ENCODE results near the gene FBXW12.
A peak's percentile ranks its signal among the peaks of the same experiment; 100 is the strongest.

Gene FBXW12

GRCh38 chr3:48435223-48435595, 63.2 kb downstream of the FBXW12 start:
- no peak for DNase-seq (ENCODE audit: low read depth, low spot score)

- DNase-seq (ENCODE audit: low read depth, low spot score) = peak; percentile 82
Measured at GRCh38 chr3:48435774-48436476, 63.9 kb downstream of the FBXW12 start.

DNA sequence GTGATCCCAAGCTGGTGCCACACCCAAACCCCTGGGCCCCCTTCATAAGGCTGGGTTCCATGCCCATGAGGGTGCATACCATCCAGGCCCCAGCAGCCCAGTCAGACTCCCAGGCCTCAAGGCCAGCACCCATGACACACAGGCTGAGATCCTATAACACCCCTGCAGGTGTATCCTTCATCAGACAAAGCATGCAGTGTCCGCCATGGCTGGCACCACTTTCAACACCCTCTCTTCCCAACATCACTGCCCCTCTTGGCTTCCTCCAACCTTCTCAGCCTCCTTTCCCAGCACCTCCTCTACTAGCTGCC, 64.4 kb downstream of the FBXW12 start:
- DNase-seq (ENCODE audit: low read depth, low spot score) = no peak

GRCh38 chr3:48436855-48437254, 64.8 kb downstream of the FBXW12 start:
- no peak for DNase-seq (ENCODE audit: low read depth, low spot score)

GRCh38 chr3:48437812-48438211, 65.8 kb downstream of the FBXW12 start:
- no peak for DNase-seq (ENCODE audit: low read depth, low spot score)

DNA sequence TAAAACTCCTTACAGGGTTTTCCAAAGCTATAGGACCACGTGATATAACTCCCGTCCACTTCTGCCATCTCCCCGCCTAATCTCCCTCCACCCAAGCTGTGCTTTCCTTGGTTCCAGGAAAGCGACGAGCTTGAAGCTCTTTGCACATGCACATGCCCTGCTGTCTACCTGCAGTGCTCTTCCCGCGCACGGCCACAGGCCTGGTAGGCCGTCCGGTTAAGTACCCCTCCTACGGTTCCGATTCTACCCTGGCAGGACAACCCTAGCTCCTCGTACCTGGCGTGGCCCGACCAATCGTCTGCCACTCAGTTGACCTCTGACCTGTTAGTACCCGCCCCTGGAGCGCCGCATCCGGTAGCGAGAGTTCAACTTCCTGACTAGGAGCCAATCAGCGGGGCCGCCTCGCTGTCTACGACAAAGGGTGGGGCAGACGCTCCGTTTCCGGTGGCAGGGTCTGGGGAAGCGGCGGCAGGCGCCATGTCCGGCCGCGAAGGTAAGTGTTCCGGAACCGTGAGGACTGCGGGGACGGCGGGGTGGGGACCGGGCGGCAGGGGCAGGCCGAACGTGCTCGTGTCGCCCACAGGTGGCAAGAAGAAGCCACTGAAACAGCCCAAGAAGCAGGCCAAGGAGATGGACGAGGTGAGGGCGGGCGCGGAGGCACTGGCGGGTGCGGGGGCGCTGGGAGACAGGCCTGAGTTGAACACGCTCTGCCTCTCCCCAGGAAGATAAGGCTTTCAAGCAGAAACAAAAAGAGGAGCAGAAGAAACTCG, 68.0 kb downstream of the FBXW12 start, which contains the start of the genes CCDC51 and TMA7:
Gene CCDC51 (minus strand): TSS at position 300 of the 770 bp plus-strand sequence. CDS start 4,991 bp downstream, outside the sequence.
Gene TMA7 (plus strand): TSS at position 438 of the 770 bp plus-strand sequence. CDS start 40 bp downstream, at position 478.
- peak; percentile 98 for DNase-seq (ENCODE audit: low read depth, low spot score)

DNA sequence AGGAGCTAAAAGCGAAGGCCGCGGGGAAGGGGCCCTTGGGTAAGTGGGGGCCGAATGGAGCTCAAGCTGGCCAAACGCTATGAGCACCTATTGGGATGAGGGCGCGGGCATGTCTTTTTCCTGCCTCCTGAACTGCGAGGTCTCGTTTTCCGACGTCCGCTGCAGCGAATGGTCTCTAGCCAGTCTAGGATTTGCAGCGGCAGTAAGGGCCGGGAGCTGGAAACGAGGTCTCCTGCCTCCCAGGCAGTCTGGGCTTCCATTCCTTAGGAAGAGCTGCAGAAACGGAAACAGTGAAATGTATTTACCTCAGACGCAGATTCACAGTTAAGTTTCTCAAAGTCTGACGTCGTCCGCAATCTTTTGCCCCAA, 68.6 kb downstream of the FBXW12 start:
- DNase-seq (ENCODE audit: low read depth, low spot score) = no peak

DNA sequence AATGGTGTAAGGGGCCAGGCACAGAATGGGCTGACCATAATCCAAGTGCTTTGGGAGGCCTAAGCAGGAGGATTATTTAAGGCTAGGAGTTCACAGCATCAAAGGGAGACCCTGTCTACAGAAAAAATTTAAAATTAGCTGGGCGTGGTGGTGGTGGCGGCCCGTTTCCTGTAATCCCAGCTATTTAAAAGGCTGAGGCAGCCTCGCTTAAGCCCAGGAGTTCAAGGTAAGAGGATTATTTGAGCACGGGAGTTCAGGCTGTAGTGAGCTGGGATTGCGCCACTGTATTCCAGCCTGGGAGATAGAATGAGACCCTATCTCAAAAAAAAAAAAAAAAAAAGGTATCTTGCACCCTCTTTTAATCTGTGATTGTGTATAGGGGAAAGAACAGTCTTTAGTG, 69.9 kb downstream of the FBXW12 start:
- DNase-seq (ENCODE audit: low read depth, low spot score) = no peak

Data from activated CD4-positive, CD25-positive, alpha-beta regulatory T cell treated with anti-CD3 and anti-CD28 coated beads, Interleukin-2, amount 50 U/mL, for 16 hours (primary cell).